ENCODE measurements around the gene GNPNAT1. TPM values are rescaled to one million over a fixed set of nuclear protein-coding genes. Genes with fewer than 3 reads are reported as not detected.

Gene GNPNAT1
- total RNA-seq, 1 experiment from 2014 or later: 33.9 TPM

- intact Hi-C loops (cut with micrococcal nuclease; ENCODE audit: unreplicated experiment): no loop called here
- H3K36me3 ChIP-seq (ENCODE audit: insufficient read depth, low read length, poor library complexity, severe bottlenecking): peaks cover 42% of the 10 kb centered on the region
- H3K4me1 ChIP-seq (ENCODE audit: insufficient read depth, low read length, poor library complexity, severe bottlenecking): peaks cover 5% of the 10 kb centered on the region
- no peak for TF ChIP-seq EZH2 (IDR thresholded peaks at IDR 0.05; ENCODE audit: borderline replicate concordance, low read depth, low read length, poor library complexity, severe bottlenecking)
- TF ChIP-seq, protein P1, sequence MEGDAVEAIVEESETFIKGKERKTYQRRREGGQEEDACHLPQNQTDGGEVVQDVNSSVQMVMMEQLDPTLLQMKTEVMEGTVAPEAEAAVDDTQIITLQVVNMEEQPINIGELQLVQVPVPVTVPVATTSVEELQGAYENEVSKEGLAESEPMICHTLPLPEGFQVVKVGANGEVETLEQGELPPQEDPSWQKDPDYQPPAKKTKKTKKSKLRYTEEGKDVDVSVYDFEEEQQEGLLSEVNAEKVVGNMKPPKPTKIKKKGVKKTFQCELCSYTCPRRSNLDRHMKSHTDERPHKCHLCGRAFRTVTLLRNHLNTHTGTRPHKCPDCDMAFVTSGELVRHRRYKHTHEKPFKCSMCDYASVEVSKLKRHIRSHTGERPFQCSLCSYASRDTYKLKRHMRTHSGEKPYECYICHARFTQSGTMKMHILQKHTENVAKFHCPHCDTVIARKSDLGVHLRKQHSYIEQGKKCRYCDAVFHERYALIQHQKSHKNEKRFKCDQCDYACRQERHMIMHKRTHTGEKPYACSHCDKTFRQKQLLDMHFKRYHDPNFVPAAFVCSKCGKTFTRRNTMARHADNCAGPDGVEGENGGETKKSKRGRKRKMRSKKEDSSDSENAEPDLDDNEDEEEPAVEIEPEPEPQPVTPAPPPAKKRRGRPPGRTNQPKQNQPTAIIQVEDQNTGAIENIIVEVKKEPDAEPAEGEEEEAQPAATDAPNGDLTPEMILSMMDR (conservative IDR thresholded peaks at IDR 0.05; ENCODE audit: low read depth, low read length): no peak
- ChIA-PET CTCF (no interaction called here), POLR2A (ENCODE audit: low non-redundant PET) (no interaction called here)
- H3K27ac ChIP-seq (ENCODE audit: low read depth, low read length, poor library complexity, severe bottlenecking): no peak overlapping the region
- H3K9me3 ChIP-seq (ENCODE audit: low read depth, low read length, poor library complexity, severe bottlenecking): no peaks in the 10 kb centered on the region
- no peak overlapping the region for H3K4me3 ChIP-seq (ENCODE audit: low read depth, low read length, poor library complexity, severe bottlenecking)
- no TSS peak for BruUV-seq (replicated peaks)
- no peak for DNase-seq (ENCODE audit: low spot score)
- no peaks in the 10 kb centered on the region for H3K27me3 ChIP-seq (replicated peaks; ENCODE audit: insufficient read depth, low read depth, low read length, poor library complexity)
These were observed 8.2 kb downstream of the GNPNAT1 start for GRCh38 chr14:52783206-52783605.

DNA sequence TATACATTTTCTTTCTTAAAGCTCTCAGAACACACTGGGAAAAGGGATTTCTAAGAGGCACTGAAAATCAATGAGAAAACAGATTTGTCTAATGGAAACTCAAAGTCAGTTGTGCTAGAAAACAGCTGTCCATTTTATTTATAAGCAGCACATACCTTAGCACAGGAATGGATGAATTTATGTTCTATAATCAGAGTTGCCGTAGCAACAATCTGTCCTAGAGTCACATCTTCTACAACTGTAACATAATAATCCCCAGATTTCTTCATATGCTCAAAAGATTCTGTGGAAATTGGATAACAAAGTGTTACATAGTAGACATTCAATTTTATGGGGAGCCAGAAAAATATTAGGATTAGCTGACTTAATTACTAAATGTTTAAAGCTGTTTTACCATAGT, 9.8 kb downstream of the GNPNAT1 start:
- Histone ChIP-seq H3K27ac (ENCODE audit: low read depth, low read length, poor library complexity, severe bottlenecking) (no peak overlapping the region), H3K4me1 (ENCODE audit: insufficient read depth, low read length, poor library complexity, severe bottlenecking) (no peaks in the 10 kb centered on the region), H3K9me3 (ENCODE audit: low read depth, low read length, poor library complexity, severe bottlenecking) (no peaks in the 10 kb centered on the region), H3K27me3 (replicated peaks; ENCODE audit: insufficient read depth, low read depth, low read length, poor library complexity) (no peaks in the 10 kb centered on the region), H3K4me3 (ENCODE audit: low read depth, low read length, poor library complexity, severe bottlenecking) (no peak overlapping the region), H3K36me3 (ENCODE audit: insufficient read depth, low read length, poor library complexity, severe bottlenecking) (peaks cover 52% of the 10 kb centered on the region)
- no peak for DNase-seq (ENCODE audit: low spot score)
- intact Hi-C loops (cut with micrococcal nuclease; ENCODE audit: unreplicated experiment): no loop called here
- TF ChIP-seq EZH2 (IDR thresholded peaks at IDR 0.05; ENCODE audit: borderline replicate concordance, low read depth, low read length, poor library complexity, severe bottlenecking): no peak
- TF ChIP-seq, protein P1 (conservative IDR thresholded peaks at IDR 0.05; ENCODE audit: low read depth, low read length): no peak
- POLR2A ChIA-PET (ENCODE audit: low non-redundant PET): no interaction called here
- CTCF ChIA-PET: no interaction called here
- no TSS peak for BruUV-seq (replicated peaks)

GRCh38 chr14:52780893-52781292, 10.5 kb downstream of the GNPNAT1 start:
- intact Hi-C loops (cut with micrococcal nuclease; ENCODE audit: unreplicated experiment): no loop called here
- no peaks in the 10 kb centered on the region for H3K4me1 ChIP-seq (ENCODE audit: insufficient read depth, low read length, poor library complexity, severe bottlenecking)
- ChIA-PET CTCF (no interaction called here), POLR2A (ENCODE audit: low non-redundant PET) (interaction anchor here (0.8 kb wide), 1 partner anchor 51 kb away, joined by 3 read pairs; no protein-coding TSS in a partner anchor)
- H3K9me3 ChIP-seq (ENCODE audit: low read depth, low read length, poor library complexity, severe bottlenecking): no peaks in the 10 kb centered on the region
- H3K27me3 ChIP-seq (replicated peaks; ENCODE audit: insufficient read depth, low read depth, low read length, poor library complexity): no peaks in the 10 kb centered on the region
- H3K4me3 ChIP-seq (ENCODE audit: low read depth, low read length, poor library complexity, severe bottlenecking): no peak overlapping the region
- TF ChIP-seq EZH2 (IDR thresholded peaks at IDR 0.05; ENCODE audit: borderline replicate concordance, low read depth, low read length, poor library complexity, severe bottlenecking): no peak
- TF ChIP-seq, protein P1 (conservative IDR thresholded peaks at IDR 0.05; ENCODE audit: low read depth, low read length): no peak
- H3K36me3 ChIP-seq (ENCODE audit: insufficient read depth, low read length, poor library complexity, severe bottlenecking): peaks cover 52% of the 10 kb centered on the region
- no TSS peak for BruUV-seq (replicated peaks)
- H3K27ac ChIP-seq (ENCODE audit: low read depth, low read length, poor library complexity, severe bottlenecking): no peak overlapping the region
- DNase-seq (ENCODE audit: low spot score): no peak

Measured in A673 (cell line).